GM23338 (cell line): Measurements from ENCODE around the gene SRP72. TPM values are rescaled to one million over a fixed set of nuclear protein-coding genes. Genes with fewer than 3 reads are reported as not detected.

Experiments used
- ATAC-seq: fragments of 200-7000 bp; cut with Tn5 transposase; 3 replicates; pipeline ENCODE4 v1.9.1; 2020
- DNase-seq: peaks from one replicate; pipeline ENCODE4 v3.0.0-alpha.2; 2015; ENCODE audit warnings: low spot score
- H2AFZ ChIP-seq: fragments of 200-600 bp; sonication (generic); 2 replicates; pipeline ENCODE4 v1.8.0; 2016; ENCODE audit warnings: antibody characterized with exemption, mild to moderate bottlenecking, moderate library complexity
- H3F3A ChIP-seq: fragments of 200-600 bp; sonication (generic); replicated peaks from 2 replicates; pipeline ENCODE4 v1.8.0; 2017; ENCODE audit warnings: antibody characterized with exemption, mixed run types, low read depth
- H3K27ac ChIP-seq: fragments of 200-600 bp; sonication (generic); 2 replicates; pipeline ENCODE4 v1.6.1; 2016; ENCODE audit warnings: low read depth
- H3K27me3 ChIP-seq: fragments of 200-600 bp; sonication (generic); 2 replicates; pipeline ENCODE4 v1.8.0; 2016; ENCODE audit warnings: mild to moderate bottlenecking, mixed run types, moderate library complexity; ENCODE audit not compliant: insufficient read depth
- H3K36me3 ChIP-seq: fragments of 200-600 bp; sonication (generic); 2 replicates; pipeline ENCODE4 v1.8.0; 2016; ENCODE audit warnings: mild to moderate bottlenecking; ENCODE audit not compliant: insufficient read depth
- H3K4me1 ChIP-seq: fragments of 200-600 bp; sonication (generic); 2 replicates; pipeline ENCODE4 v1.8.0; 2016; ENCODE audit warnings: mild to moderate bottlenecking, moderate library complexity; ENCODE audit not compliant: insufficient read depth
- H3K4me2 ChIP-seq: fragments of 200-600 bp; sonication (generic); 2 replicates; pipeline ENCODE4 v1.7.1; 2017; ENCODE audit warnings: mixed run types
- H3K4me3 ChIP-seq: fragments of 200-600 bp; sonication (generic); 2 replicates; pipeline ENCODE4 v1.6.1; 2016; ENCODE audit warnings: mixed run types
- H3K79me2 ChIP-seq: fragments of 200-600 bp; sonication (generic); replicated peaks from 2 replicates; pipeline ENCODE4 v1.8.0; 2017; ENCODE audit warnings: mild to moderate bottlenecking; ENCODE audit not compliant: insufficient read depth
- H3K9me2 ChIP-seq: fragments of 200-600 bp; sonication (generic); 2 replicates; pipeline ENCODE4 v1.8.0; 2017; ENCODE audit not compliant: insufficient read depth
- H4K20me1 ChIP-seq: fragments of 200-600 bp; sonication (generic); replicated peaks from 2 replicates; pipeline ENCODE4 v1.8.0; 2017; ENCODE audit warnings: mild to moderate bottlenecking; ENCODE audit not compliant: insufficient read depth
- H3K27ac Mint-ChIP-seq: 2 replicates; pipeline ENCODE4 v1.8.0; 2020; ENCODE audit warnings: inconsistent platforms, mild to moderate bottlenecking, moderate library complexity, mixed read lengths
- H3K27me3 Mint-ChIP-seq: 3 replicates; pipeline ENCODE4 v1.8.0; 2022; ENCODE audit warnings: low read depth, mild to moderate bottlenecking, moderate library complexity, mixed read lengths, inconsistent platforms; ENCODE audit not compliant: insufficient read depth, poor library complexity
- H3K36me3 Mint-ChIP-seq: 3 replicates; pipeline ENCODE4 v1.8.0; 2021; ENCODE audit warnings: low read depth, mild to moderate bottlenecking, inconsistent platforms, moderate library complexity, mixed read lengths
- H3K4me1 Mint-ChIP-seq: 3 replicates; pipeline ENCODE4 v1.8.0; 2020; ENCODE audit warnings: mild to moderate bottlenecking, inconsistent platforms, mixed read lengths
- H3K4me3 Mint-ChIP-seq: 3 replicates; pipeline ENCODE4 v1.8.0; 2021; ENCODE audit warnings: moderate library complexity, mild to moderate bottlenecking, inconsistent platforms, mixed read lengths
- H3K9me3 Mint-ChIP-seq: 3 replicates; pipeline ENCODE4 v1.8.0; 2020; ENCODE audit warnings: moderate library complexity, mild to moderate bottlenecking, inconsistent platforms, mixed read lengths
- NANOG ChIP-seq: IDR thresholded peaks from 2 replicates; pipeline ENCODE4 v1.6.1; 2016; ENCODE audit warnings: antibody characterized with exemption, borderline replicate concordance
- POLR2AphosphoS5 ChIP-seq: IDR thresholded peaks from 2 replicates; pipeline ENCODE4 v1.6.1; 2016; ENCODE audit warnings: antibody characterized with exemption, low read depth
- STAT1 ChIP-seq: IDR thresholded peaks from one replicate; pipeline ENCODE4 v1.6.1; 2016; ENCODE audit warnings: antibody characterized with exemption; ENCODE audit not compliant: unreplicated experiment
- polyA plus RNA-seq: library from polyadenylated mRNA; unstranded; fragments of >200 nt; fragmentation: Nextera tagmentation; extraction: Ambion mirVana; gene quantifications from 2 replicates; pipeline ENCODE4 v1.2.1, GENCODE V29; 2016
- total RNA-seq: library from RNA; depleted of rRNA; stranded (reverse); fragments of >200 nt; shearing (Covaris generic); gene quantifications from 2 replicates; pipeline ENCODE4 v1.2.3, GENCODE V29; 2014
- TF ChIP-seq, protein P1 (sequence below): fragments of 250-450 bp; sonication (Bioruptor Pico); IDR thresholded peaks from 2 replicates; pipeline ENCODE4 v1.5.0; 2020; ENCODE audit warnings: mild to moderate bottlenecking, moderate library complexity

The SRP72 gene
- total and polyA plus RNA-seq, 2 experiments from 2014 or later, result 84.6 to 174 TPM

DNA sequence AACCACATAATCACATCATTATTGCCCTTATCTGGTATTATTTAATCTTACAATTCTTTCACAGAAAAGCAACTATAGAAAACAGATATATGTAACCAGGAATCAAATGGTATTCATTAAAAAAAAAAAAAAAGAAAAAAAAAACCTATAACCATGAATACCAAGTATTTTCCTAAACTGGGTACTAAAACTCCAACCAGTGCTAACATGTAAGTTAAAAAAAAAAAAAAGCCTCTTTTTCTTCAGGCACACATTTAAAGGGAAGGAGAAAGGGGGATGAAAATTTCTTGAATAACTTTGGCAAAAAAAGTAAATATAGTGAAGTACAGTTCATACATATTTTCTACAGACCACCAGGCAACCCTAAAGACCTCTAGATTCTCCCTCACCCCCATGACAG, 34.1 kb upstream of the SRP72 start (continued):
- TF ChIP-seq, protein P1, sequence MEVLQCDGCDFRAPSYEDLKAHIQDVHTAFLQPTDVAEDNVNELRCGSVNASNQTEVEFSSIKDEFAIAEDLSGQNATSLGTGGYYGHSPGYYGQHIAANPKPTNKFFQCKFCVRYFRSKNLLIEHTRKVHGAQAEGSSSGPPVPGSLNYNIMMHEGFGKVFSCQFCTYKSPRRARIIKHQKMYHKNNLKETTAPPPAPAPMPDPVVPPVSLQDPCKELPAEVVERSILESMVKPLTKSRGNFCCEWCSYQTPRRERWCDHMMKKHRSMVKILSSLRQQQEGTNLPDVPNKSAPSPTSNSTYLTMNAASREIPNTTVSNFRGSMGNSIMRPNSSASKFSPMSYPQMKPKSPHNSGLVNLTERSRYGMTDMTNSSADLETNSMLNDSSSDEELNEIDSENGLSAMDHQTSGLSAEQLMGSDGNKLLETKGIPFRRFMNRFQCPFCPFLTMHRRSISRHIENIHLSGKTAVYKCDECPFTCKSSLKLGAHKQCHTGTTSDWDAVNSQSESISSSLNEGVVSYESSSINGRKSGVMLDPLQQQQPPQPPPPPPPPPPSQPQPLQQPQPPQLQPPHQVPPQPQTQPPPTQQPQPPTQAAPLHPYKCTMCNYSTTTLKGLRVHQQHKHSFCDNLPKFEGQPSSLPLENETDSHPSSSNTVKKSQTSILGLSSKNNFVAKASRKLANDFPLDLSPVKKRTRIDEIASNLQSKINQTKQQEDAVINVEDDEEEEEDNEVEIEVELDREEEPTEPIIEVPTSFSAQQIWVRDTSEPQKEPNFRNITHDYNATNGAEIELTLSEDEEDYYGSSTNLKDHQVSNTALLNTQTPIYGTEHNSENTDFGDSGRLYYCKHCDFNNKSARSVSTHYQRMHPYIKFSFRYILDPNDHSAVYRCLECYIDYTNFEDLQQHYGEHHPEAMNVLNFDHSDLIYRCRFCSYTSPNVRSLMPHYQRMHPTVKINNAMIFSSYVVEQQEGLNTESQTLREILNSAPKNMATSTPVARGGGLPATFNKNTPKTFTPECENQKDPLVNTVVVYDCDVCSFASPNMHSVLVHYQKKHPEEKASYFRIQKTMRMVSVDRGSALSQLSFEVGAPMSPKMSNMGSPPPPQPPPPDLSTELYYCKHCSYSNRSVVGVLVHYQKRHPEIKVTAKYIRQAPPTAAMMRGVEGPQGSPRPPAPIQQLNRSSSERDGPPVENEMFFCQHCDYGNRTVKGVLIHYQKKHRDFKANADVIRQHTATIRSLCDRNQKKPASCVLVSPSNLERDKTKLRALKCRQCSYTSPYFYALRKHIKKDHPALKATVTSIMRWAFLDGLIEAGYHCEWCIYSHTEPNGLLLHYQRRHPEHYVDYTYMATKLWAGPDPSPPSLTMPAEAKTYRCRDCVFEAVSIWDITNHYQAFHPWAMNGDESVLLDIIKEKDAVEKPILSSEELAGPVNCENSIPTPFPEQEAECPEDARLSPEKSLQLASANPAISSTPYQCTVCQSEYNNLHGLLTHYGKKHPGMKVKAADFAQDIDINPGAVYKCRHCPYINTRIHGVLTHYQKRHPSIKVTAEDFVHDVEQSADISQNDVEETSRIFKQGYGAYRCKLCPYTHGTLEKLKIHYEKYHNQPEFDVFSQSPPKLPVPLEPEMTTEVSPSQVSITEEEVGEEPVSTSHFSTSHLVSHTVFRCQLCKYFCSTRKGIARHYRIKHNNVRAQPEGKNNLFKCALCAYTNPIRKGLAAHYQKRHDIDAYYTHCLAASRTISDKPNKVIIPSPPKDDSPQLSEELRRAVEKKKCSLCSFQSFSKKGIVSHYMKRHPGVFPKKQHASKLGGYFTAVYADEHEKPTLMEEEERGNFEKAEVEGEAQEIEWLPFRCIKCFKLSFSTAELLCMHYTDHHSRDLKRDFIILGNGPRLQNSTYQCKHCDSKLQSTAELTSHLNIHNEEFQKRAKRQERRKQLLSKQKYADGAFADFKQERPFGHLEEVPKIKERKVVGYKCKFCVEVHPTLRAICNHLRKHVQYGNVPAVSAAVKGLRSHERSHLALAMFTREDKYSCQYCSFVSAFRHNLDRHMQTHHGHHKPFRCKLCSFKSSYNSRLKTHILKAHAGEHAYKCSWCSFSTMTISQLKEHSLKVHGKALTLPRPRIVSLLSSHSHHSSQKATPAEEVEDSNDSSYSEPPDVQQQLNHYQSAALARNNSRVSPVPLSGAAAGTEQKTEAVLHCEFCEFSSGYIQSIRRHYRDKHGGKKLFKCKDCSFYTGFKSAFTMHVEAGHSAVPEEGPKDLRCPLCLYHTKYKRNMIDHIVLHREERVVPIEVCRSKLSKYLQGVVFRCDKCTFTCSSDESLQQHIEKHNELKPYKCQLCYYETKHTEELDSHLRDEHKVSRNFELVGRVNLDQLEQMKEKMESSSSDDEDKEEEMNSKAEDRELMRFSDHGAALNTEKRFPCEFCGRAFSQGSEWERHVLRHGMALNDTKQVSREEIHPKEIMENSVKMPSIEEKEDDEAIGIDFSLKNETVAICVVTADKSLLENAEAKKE, result no peak

DNA sequence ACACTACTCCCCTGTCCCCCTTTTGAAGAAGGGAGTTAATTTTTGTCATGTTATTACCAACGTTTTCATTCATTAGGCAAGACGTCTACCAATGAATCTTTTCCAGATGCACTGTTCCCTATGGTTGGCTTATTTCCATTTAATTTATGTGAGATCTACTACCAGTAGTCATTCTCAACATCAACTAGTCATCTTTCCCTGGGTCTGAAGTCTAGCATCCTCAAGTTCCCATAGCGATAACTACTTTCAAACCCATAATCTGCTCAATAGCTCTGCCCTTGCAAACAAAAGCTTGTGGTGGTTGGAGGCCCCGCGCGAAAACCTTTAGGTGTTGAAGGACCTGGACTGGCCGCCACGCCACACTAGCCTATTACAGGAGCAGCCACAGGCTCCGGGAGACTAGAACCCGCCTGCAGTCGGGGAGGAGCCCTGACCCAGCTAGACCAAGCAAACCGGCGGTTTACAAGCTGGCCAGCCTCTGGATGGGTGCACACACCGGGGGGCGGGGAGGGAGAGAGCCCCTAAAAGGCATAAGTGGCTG, 32.7 kb upstream of the SRP72 start:
- TF ChIP-seq NANOG, result no peak
- TF ChIP-seq POLR2AphosphoS5, result no peak
- no peak for TF ChIP-seq STAT1
- H3K4me3 ChIP-seq, result peak overlapping the region; percentile 99
- no peaks in the 10 kb centered on the region for H3K9me2 ChIP-seq
- Mint-ChIP-seq H3K4me1 (peaks cover 29% of the 10 kb centered on the region), H3K4me3 (peak overlapping the region; percentile 99), H3K27ac (peak overlapping the region; percentile 98), H3K9me3 (peaks cover 3% of the 10 kb centered on the region; the same call in 1 of the 3 replicates), H3K27me3 (peaks cover 21% of the 10 kb centered on the region), H3K36me3 (peaks cover 37% of the 10 kb centered on the region)
- peaks cover 92% of the 10 kb centered on the region for H3K79me2 ChIP-seq
- no peak overlapping the region for H2AFZ ChIP-seq
- H3F3A ChIP-seq, result no peaks in the 10 kb centered on the region
- H3K27ac ChIP-seq, result peak overlapping the region; percentile 93
- no peaks in the 10 kb centered on the region for H3K27me3 ChIP-seq
- H3K4me2 ChIP-seq, result peak overlapping the region; percentile 77
- peaks cover 47% of the 10 kb centered on the region for H4K20me1 ChIP-seq
- H3K4me1 ChIP-seq, result peaks cover 20% of the 10 kb centered on the region
- no peaks in the 10 kb centered on the region for H3K36me3 ChIP-seq
- DNase-seq (peak; percentile 56), ATAC-seq (peak; percentile 33)
